ENCODE data around the gene CNRIP1. TPM values are rescaled to one million over a fixed set of nuclear protein-coding genes. Genes with fewer than 3 reads are reported as not detected.

Gene CNRIP1
- polyA plus RNA-seq, 1 donor (not counting 4 experiments of a cell fraction or from before 2014, with no cell fraction given), result 0.04 TPM

GRCh38 chr2:68283419-68283812 is 36.3 kb downstream of the CNRIP1 start:
- TF ChIP-seq CTCF (optimal IDR thresholded peaks at IDR 0.05 in 1 of 3, IDR thresholded peaks at IDR 0.05 in 1 of 3, conservative IDR thresholded peaks at IDR 0.05 in 1 of 3; ENCODE audit: extremely low read depth in 1 of 3, insufficient read depth in 2 of 3, low read length in 3 of 3), result no peak
- TF ChIP-seq EZH2 (IDR thresholded peaks at IDR 0.05; ENCODE audit: low read length), result no peak
- no peak overlapping the region for H3K4me2 ChIP-seq (ENCODE audit: control insufficient read depth, extremely low read depth, insufficient read depth, low read depth, low read length)
- peaks cover 3% of the 10 kb centered on the region for H3K4me1 ChIP-seq (ENCODE audit: control insufficient read depth, extremely low read depth, insufficient read depth, low read length)
- FAIRE-seq, result no peak
- H3K9ac ChIP-seq (ENCODE audit: control insufficient read depth, extremely low read depth, insufficient read depth, low read length), result no peak overlapping the region
- dilution Hi-C loops (cut with MboI; ENCODE audit: extremely low pct_ligation_motif_present, low sequenced_read_pairs), result no loop called here
- H3K9me3 ChIP-seq (ENCODE audit: control insufficient read depth, low read depth, low read length), result no peaks in the 10 kb centered on the region
- H3K4me3 ChIP-seq (ENCODE audit: control insufficient read depth in 2 of 3, extremely low read depth in 1 of 3, insufficient read depth in 2 of 3, low read depth in 1 of 3, low read length in 3 of 3), result no peak overlapping the region
- H4K20me1 ChIP-seq (ENCODE audit: control insufficient read depth, extremely low read depth, insufficient read depth, low read length), result no peaks in the 10 kb centered on the region
- no peak for DNase-seq (ENCODE audit: low read depth, low spot score)
- H3K36me3 ChIP-seq (ENCODE audit: control insufficient read depth in 2 of 2, extremely low read depth in 1 of 2, insufficient read depth in 2 of 2, low read length in 2 of 2), result no peaks in the 10 kb centered on the region
- no peaks in the 10 kb centered on the region for H3K9me1 ChIP-seq (ENCODE audit: control insufficient read depth, extremely low read depth, insufficient read depth, low read length)
- H2AFZ ChIP-seq (ENCODE audit: control insufficient read depth, low read length), result no peak overlapping the region
- no peaks in the 10 kb centered on the region for H3K27me3 ChIP-seq (ENCODE audit: control insufficient read depth, extremely low read depth, insufficient read depth, low read length)
- H3K27ac ChIP-seq (ENCODE audit: control insufficient read depth, insufficient read depth, low read length), result no peak overlapping the region
- no peaks in the 10 kb centered on the region for H3K79me2 ChIP-seq (ENCODE audit: control insufficient read depth, insufficient read depth, low read length)

- FAIRE-seq, result peak; percentile 48
- no peak overlapping the region for H2AFZ ChIP-seq (ENCODE audit: control insufficient read depth, low read length)
- dilution Hi-C loops (cut with MboI; ENCODE audit: extremely low pct_ligation_motif_present, low sequenced_read_pairs), result no loop called here
These were observed 36.8 kb downstream of the CNRIP1 start for GRCh38 chr2:68282811-68283418.

More at GRCh38 chr2:68282811-68283418, 36.8 kb downstream of the CNRIP1 start:
- Histone ChIP-seq H3K4me2 (ENCODE audit: control insufficient read depth, extremely low read depth, insufficient read depth, low read depth, low read length) (no peak overlapping the region), H3K9me3 (ENCODE audit: control insufficient read depth, low read depth, low read length) (no peaks in the 10 kb centered on the region), H3K4me3 (ENCODE audit: control insufficient read depth in 2 of 3, extremely low read depth in 1 of 3, insufficient read depth in 2 of 3, low read depth in 1 of 3, low read length in 3 of 3) (no peak overlapping the region), H4K20me1 (ENCODE audit: control insufficient read depth, extremely low read depth, insufficient read depth, low read length) (no peaks in the 10 kb centered on the region), H3K27ac (ENCODE audit: control insufficient read depth, insufficient read depth, low read length) (no peak overlapping the region), H3K4me1 (ENCODE audit: control insufficient read depth, extremely low read depth, insufficient read depth, low read length) (peaks cover 3% of the 10 kb centered on the region), H3K9ac (ENCODE audit: control insufficient read depth, extremely low read depth, insufficient read depth, low read length) (no peak overlapping the region), H3K79me2 (ENCODE audit: control insufficient read depth, insufficient read depth, low read length) (no peaks in the 10 kb centered on the region), H3K27me3 (ENCODE audit: control insufficient read depth, extremely low read depth, insufficient read depth, low read length) (no peaks in the 10 kb centered on the region), H3K36me3 (ENCODE audit: control insufficient read depth in 2 of 2, extremely low read depth in 1 of 2, insufficient read depth in 2 of 2, low read length in 2 of 2) (no peaks in the 10 kb centered on the region), H3K9me1 (ENCODE audit: control insufficient read depth, extremely low read depth, insufficient read depth, low read length) (no peaks in the 10 kb centered on the region)
- TF ChIP-seq EZH2 (IDR thresholded peaks at IDR 0.05; ENCODE audit: low read length) (no peak), CTCF (optimal IDR thresholded peaks at IDR 0.05 in 1 of 3, IDR thresholded peaks at IDR 0.05 in 1 of 3, conservative IDR thresholded peaks at IDR 0.05 in 1 of 3; ENCODE audit: extremely low read depth in 1 of 3, insufficient read depth in 2 of 3, low read length in 3 of 3) (peak; percentile 54 to 69 (median 65))
- no peak for DNase-seq (ENCODE audit: low read depth, low spot score)
